ENCODE data around the gene TMEM51.

TMEM51 gene

GRCh38 chr1:15210651-15211375 is 57.3 kb downstream of the TMEM51 start:
- Mint-ChIP-seq H3K27ac (no peak overlapping the region), H3K27me3 (ENCODE audit: low read depth, poor library complexity) (peaks cover 4% of the 10 kb centered on the region), H3K36me3 (ENCODE audit: low read depth) (no peaks in the 10 kb centered on the region), H3K4me3 (no peak overlapping the region), H3K4me1 (peaks cover 63% of the 10 kb centered on the region), H3K9me3 (no peaks in the 10 kb centered on the region)
- DNase-seq, result no peak
- TF ChIP-seq CTCF (IDR thresholded peaks at IDR 0.05), result no peak

DNA sequence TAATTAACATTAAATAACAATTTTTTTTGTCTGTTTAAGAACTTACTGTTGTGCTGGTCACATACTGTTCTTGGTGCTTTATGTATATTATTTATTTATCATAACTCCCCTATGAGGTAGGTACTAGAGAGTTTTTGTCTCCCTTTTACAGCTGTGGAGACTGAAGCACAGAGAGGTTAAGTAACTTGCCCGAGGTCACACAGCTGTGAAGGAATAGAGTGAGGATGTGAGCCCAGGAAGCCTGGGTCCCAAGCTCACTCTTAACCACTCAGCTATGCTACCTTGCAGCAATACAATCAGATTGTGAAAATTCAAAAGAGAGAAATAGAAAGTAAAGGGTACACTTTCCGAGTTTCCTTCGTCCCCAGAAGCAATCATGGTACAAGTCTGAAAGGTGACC is 57.9 kb downstream of the TMEM51 start:
- Mint-ChIP-seq H3K9me3 (peaks cover under 1% of the 10 kb centered on the region), H3K36me3 (ENCODE audit: low read depth) (peaks cover under 1% of the 10 kb centered on the region), H3K27me3 (ENCODE audit: low read depth, poor library complexity) (peaks cover 4% of the 10 kb centered on the region), H3K4me1 (peaks cover 57% of the 10 kb centered on the region), H3K27ac (no peak overlapping the region), H3K4me3 (no peak overlapping the region)
- no peak for TF ChIP-seq CTCF (IDR thresholded peaks at IDR 0.05)
- no peak for DNase-seq

DNA sequence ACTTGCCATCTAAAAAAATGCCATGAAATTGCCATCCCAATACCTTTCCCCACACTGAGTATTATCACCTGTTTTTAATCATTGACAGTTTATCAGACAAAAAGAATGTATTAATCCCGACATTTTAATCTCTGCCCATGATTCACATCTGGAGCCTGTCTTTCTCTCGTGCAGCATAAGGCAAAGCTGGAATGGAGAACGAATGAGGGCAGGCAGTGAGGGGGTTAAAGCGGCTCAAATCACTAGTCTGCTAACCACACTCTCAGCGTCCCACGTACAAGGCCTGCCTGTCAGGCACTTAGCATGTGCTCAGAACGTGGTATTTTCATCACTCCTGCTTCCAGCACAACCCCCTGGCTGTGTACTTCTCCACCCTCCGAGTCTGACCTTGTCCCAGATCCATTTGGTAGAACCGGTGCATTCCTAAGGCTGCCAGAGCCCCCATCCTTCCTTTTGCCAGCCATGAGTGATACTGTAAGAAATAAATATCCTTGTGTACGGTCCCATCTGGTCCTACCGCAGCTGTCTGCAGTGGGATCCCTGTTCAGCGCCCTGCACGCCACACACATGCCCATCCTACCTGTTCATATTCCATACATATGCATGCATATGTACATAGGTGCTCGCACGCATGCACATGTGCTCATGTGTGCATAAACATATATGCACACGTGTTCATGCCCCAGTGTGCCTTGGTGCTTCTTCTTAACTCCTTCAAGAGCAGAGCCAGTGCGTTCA is 58.8 kb downstream of the TMEM51 start:
- Mint-ChIP-seq H3K9me3 (peaks cover 7% of the 10 kb centered on the region), H3K27ac (peak overlapping the region; percentile 98), H3K4me1 (peaks cover 48% of the 10 kb centered on the region)

GRCh38 chr1:15212954-15213291 is 59.4 kb downstream of the TMEM51 start:
- H3K4me1 Mint-ChIP-seq, result peaks cover 42% of the 10 kb centered on the region
- peaks cover 14% of the 10 kb centered on the region for H3K36me3 Mint-ChIP-seq (ENCODE audit: low read depth)
- H3K27me3 Mint-ChIP-seq (ENCODE audit: low read depth, poor library complexity), result no peaks in the 10 kb centered on the region
- H3K9me3 Mint-ChIP-seq, result peaks cover 12% of the 10 kb centered on the region
- DNase-seq, result no peak
- H3K27ac Mint-ChIP-seq, result peak overlapping the region; percentile 98
- TF ChIP-seq CTCF (IDR thresholded peaks at IDR 0.05), result no peak
- H3K4me3 Mint-ChIP-seq, result no peak overlapping the region

More for the DNA sequence above, 58.8 kb downstream of the TMEM51 start:
- DNase-seq, result no peak
- H3K36me3 Mint-ChIP-seq (ENCODE audit: low read depth), result peaks cover 8% of the 10 kb centered on the region
- H3K4me3 Mint-ChIP-seq, result no peak overlapping the region
- TF ChIP-seq CTCF (IDR thresholded peaks at IDR 0.05), result no peak
- peaks cover 4% of the 10 kb centered on the region for H3K27me3 Mint-ChIP-seq (ENCODE audit: low read depth, poor library complexity)

GRCh38 chr1:15213341-15213821 is 59.8 kb downstream of the TMEM51 start:
- Mint-ChIP-seq H3K4me1 (peaks cover 38% of the 10 kb centered on the region), H3K27ac (peak overlapping the region; percentile 98), H3K27me3 (ENCODE audit: low read depth, poor library complexity) (no peaks in the 10 kb centered on the region), H3K36me3 (ENCODE audit: low read depth) (peaks cover 18% of the 10 kb centered on the region), H3K9me3 (peaks cover 17% of the 10 kb centered on the region), H3K4me3 (no peak overlapping the region)
- no peak for DNase-seq
- TF ChIP-seq CTCF (IDR thresholded peaks at IDR 0.05), result no peak
